SK-N-SH (cell line): ENCODE results near the gene XPA. TPM values are rescaled to one million over a fixed set of nuclear protein-coding genes. Genes with fewer than 3 reads are reported as not detected.

ENCODE experiments used
- CTCF ChIA-PET: fragments of 300-600, 350-600 bp; formaldehyde crosslinking; extraction: SDS; loops from one replicate; lab custom pipeline; 2021; lab: Yijun Ruan, JAX
- POLR2A ChIA-PET: fragments of 350-600 bp; sonication (Branson Sonifier 250); formaldehyde crosslinking; extraction: SDS; loops from one replicate; lab custom pipeline; 2020; ENCODE audit warnings: antibody characterized with exemption, inconsistent platforms; lab: Yijun Ruan, JAX
- DNase-seq: peaks from one replicate; pipeline ENCODE4 v3.0.0; 2012
- H2AFZ ChIP-seq: fragments of 200-600 bp; sonication (generic); 2 replicates; pipeline ENCODE4 v1.8.1; 2016; ENCODE audit warnings: antibody characterized with exemption, mild to moderate bottlenecking, low read depth
- H3F3A ChIP-seq: fragments of 200-600 bp; sonication (generic); replicated peaks from 2 replicates; pipeline ENCODE3; 2016; ENCODE audit warnings: antibody characterized with exemption, mild to moderate bottlenecking; ENCODE audit not compliant: insufficient read depth
- H3K27ac ChIP-seq, 2 experiments: fragments of 200-500 bp in 1 of 2; fragments of 200-600 bp in 1 of 2; sonication (Bioruptor generic) in 1 of 2; sonication (generic), shearing (Covaris generic) in 1 of 2; 2 replicates each; pipeline versions ENCODE4 v1.5.1 to v1.6.1; 2014 to 2016; ENCODE audit warnings: low read depth in 2 of 2, inconsistent platforms in 1 of 2, low read length in 1 of 2, mild to moderate bottlenecking in 1 of 2, mixed read lengths in 1 of 2
- H3K27me3 ChIP-seq: fragments of 200-600 bp; sonication (generic), shearing (Covaris generic); 2 replicates; pipeline ENCODE4 v1.6.1; 2016; ENCODE audit warnings: mixed run types; ENCODE audit not compliant: insufficient read depth
- H3K36me3 ChIP-seq, 2 experiments: fragments of 200-500 bp in 1 of 2; fragments of 200-600 bp in 1 of 2; sonication (Bioruptor generic) in 1 of 2; sonication (generic) in 1 of 2; replicated peaks in 1 of 2; 2 replicates each; pipeline versions ENCODE3 to v1.5.1; 2014 to 2016; ENCODE audit warnings: low read length in 1 of 2, mild to moderate bottlenecking in 1 of 2; ENCODE audit not compliant: insufficient read depth in 2 of 2, control insufficient read depth in 1 of 2
- H3K4me1 ChIP-seq, 2 experiments: fragments of 200-500 bp in 1 of 2; fragments of 200-600 bp in 1 of 2; sonication (Bioruptor generic) in 1 of 2; sonication (generic), shearing (Covaris generic) in 1 of 2; 2 replicates each; pipeline versions ENCODE4 v1.5.1 to v1.6.1; 2014 to 2016; ENCODE audit warnings: low read depth in 1 of 2, low read length in 1 of 2, mixed run types in 1 of 2; ENCODE audit not compliant: insufficient read depth in 2 of 2, control insufficient read depth in 1 of 2
- H3K4me2 ChIP-seq: fragments of 200-600 bp; sonication (generic), shearing (Covaris generic); 2 replicates; pipeline ENCODE4 v1.6.1; 2017; ENCODE audit warnings: mixed run types
- H3K4me3 ChIP-seq, 2 experiments: fragments of 200-500 bp in 1 of 2; fragments of 200-600 bp in 1 of 2; sonication (Bioruptor generic) in 1 of 2; sonication (generic), shearing (Covaris generic) in 1 of 2; 2 replicates each; pipeline versions ENCODE4 v1.5.1 to v1.8.1; 2014 to 2016; ENCODE audit warnings: low read depth in 2 of 2, inconsistent platforms in 1 of 2, low read length in 1 of 2, mild to moderate bottlenecking in 1 of 2, mixed read lengths in 1 of 2, moderate library complexity in 1 of 2
- H3K79me2 ChIP-seq: fragments of 200-600 bp; sonication (generic); 2 replicates; pipeline ENCODE4 v1.8.1; 2017; ENCODE audit warnings: mild to moderate bottlenecking; ENCODE audit not compliant: insufficient read depth
- H3K9ac ChIP-seq: fragments of 200-600 bp; sonication (generic); 2 replicates; pipeline ENCODE4 v1.6.1; 2017; ENCODE audit warnings: mixed run types
- H3K9me2 ChIP-seq: fragments of 200-600 bp; sonication (generic); 2 replicates; pipeline ENCODE4 v1.6.1; 2017; ENCODE audit warnings: mixed run types
- H3K9me3 ChIP-seq: fragments of 200-600 bp; sonication (generic); 2 replicates; pipeline ENCODE4 v1.6.1; 2017; ENCODE audit warnings: mixed run types, mild to moderate bottlenecking, moderate library complexity
- H4K20me1 ChIP-seq: fragments of 200-600 bp; sonication (generic); 2 replicates; pipeline ENCODE4 v1.6.1; 2017; ENCODE audit warnings: mild to moderate bottlenecking, mixed run types; ENCODE audit not compliant: insufficient read depth
- EP300 ChIP-seq, 2 experiments: IDR thresholded peaks; 2 replicates each; pipeline versions ENCODE4 v1.4.0 to v1.6.1; 2012; ENCODE audit warnings: borderline replicate concordance in 1 of 2, low read depth in 1 of 2, low read length in 1 of 2
- MXI1 ChIP-seq: IDR thresholded peaks from 2 replicates; pipeline ENCODE4 v1.6.1; 2012; ENCODE audit warnings: mild to moderate bottlenecking, low read depth, low read length, improper control_type of control experiment
- NRF1 ChIP-seq: IDR thresholded peaks from 2 replicates; pipeline ENCODE4 v1.6.1; 2012; ENCODE audit warnings: low read depth, mild to moderate bottlenecking, low read length
- POLR2AphosphoS5 ChIP-seq: IDR thresholded peaks from 2 replicates; pipeline ENCODE4 v1.6.1; 2012; ENCODE audit warnings: low read depth, low read length
- RFX5 ChIP-seq: IDR thresholded peaks from 2 replicates; pipeline ENCODE4 v1.6.1; 2012; ENCODE audit warnings: mild to moderate bottlenecking, improper control_type of control experiment, low read length
- SIN3A ChIP-seq: IDR thresholded peaks from 2 replicates; pipeline ENCODE4 v1.6.1; 2012; ENCODE audit warnings: low read depth, mild to moderate bottlenecking, low read length, moderate library complexity, borderline replicate concordance
- SMC3 ChIP-seq: IDR thresholded peaks from 2 replicates; pipeline ENCODE4 v1.6.1; 2012; ENCODE audit warnings: low read depth, low read length, improper control_type of control experiment
- TCF12 ChIP-seq: IDR thresholded peaks from 2 replicates; pipeline ENCODE4 v1.4.0; 2012
- TEAD4 ChIP-seq: IDR thresholded peaks from 2 replicates; pipeline ENCODE4 v1.4.0; 2012; ENCODE audit warnings: mild to moderate bottlenecking, borderline replicate concordance; ENCODE audit not compliant: insufficient read depth
- WGBS: methylation state at CpG from one replicate; pipeline ENCODE4 v1.1.6; 2017; ENCODE audit warnings: low lambda C conversion rate; 5-methylcytosine and 5-hydroxymethylcytosine counted together
- polyA plus RNA-seq, 3 experiments: library from polyadenylated mRNA; depleted of rRNA; stranded (reverse); fragments of >200 nt; gene quantifications; 2 replicates each; pipeline ENCODE4 v1.2.3, GENCODE V29; 2012
- TF ChIP-seq, protein P1 (sequence below): IDR thresholded peaks from 2 replicates; pipeline ENCODE4 v1.4.0; 2012; ENCODE audit warnings: low read depth
- TF ChIP-seq, protein P2 (sequence below): IDR thresholded peaks from 2 replicates; pipeline ENCODE4 v1.6.1; 2012; ENCODE audit warnings: mild to moderate bottlenecking, low read depth, low read length, moderate library complexity
- TF ChIP-seq, protein P3 (sequence below): fragments of 150-350 bp; IDR thresholded peaks from 2 replicates; pipeline ENCODE4 v1.6.1; 2016; ENCODE audit warnings: mild to moderate bottlenecking, low read depth, low read length
- TF ChIP-seq, protein P4 (sequence below): IDR thresholded peaks from 2 replicates; pipeline ENCODE4 v1.4.0; 2012; ENCODE audit warnings: low read depth, borderline replicate concordance
- TF ChIP-seq, protein P5 (sequence below): IDR thresholded peaks from 2 replicates; pipeline ENCODE4 v1.4.0; 2012; ENCODE audit warnings: low read depth, borderline replicate concordance

Gene XPA
- polyA plus RNA-seq, 1 of the 3 experiments (the other 2 are of a cell fraction): 3.3 TPM

DNA sequence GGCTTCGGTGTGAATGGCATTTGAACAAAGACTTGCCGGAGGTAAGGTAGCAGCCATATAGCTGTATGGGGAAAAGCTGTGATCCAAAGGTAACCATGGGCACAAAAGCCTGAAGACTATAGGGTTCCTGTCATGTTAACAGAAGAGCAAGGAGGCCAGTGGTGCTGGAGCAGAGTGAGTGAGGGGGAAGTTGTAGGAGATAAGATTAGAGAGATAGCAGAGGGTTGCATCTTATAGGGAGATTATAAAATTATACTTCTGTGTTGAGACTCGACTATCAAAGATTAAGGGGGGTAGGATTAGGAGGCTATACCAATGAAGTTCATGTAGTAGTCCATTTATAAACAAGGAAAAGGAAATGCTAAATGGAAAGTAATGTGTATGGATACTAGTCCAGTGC, 60.2 kb downstream of the XPA start (continued):
- TF ChIP-seq, protein P1, sequence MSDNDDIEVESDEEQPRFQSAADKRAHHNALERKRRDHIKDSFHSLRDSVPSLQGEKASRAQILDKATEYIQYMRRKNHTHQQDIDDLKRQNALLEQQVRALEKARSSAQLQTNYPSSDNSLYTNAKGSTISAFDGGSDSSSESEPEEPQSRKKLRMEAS: no peak

DNA sequence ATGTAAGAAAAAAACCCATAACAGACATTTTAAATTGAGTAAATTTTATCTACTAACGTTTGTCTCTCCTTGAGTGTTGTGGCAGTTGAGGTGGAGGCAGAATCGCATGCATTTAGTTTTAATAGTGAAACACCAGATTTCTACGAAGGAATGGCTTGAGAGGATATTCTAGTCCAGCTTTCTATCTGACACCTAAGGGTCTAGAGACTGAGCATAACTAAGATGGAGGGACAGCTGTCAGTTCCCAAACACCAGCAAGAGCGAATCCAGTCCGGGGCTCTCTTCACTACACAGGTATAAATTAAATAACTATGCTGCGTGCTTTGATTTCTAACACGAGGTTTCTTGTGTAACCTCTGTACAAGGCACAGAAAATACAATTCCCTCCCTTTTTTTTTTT, 62.1 kb downstream of the XPA start:
- DNase-seq: no peak
- no peaks in the 10 kb centered on the region for H3K9me2 ChIP-seq
- H3K9me3 ChIP-seq: no peaks in the 10 kb centered on the region
- POLR2A ChIA-PET: no interaction called here
- no peak overlapping the region for H2AFZ ChIP-seq
- peaks cover 83% of the 10 kb centered on the region for H3K79me2 ChIP-seq
- CTCF ChIA-PET: interaction anchor here (1.0 to 2.6 kb wide), 2 partner anchors 36 to 134 kb away, joined by 3 to 7 read pairs; partner anchors contain the start of gene TMOD1
- TF ChIP-seq, protein P2, sequence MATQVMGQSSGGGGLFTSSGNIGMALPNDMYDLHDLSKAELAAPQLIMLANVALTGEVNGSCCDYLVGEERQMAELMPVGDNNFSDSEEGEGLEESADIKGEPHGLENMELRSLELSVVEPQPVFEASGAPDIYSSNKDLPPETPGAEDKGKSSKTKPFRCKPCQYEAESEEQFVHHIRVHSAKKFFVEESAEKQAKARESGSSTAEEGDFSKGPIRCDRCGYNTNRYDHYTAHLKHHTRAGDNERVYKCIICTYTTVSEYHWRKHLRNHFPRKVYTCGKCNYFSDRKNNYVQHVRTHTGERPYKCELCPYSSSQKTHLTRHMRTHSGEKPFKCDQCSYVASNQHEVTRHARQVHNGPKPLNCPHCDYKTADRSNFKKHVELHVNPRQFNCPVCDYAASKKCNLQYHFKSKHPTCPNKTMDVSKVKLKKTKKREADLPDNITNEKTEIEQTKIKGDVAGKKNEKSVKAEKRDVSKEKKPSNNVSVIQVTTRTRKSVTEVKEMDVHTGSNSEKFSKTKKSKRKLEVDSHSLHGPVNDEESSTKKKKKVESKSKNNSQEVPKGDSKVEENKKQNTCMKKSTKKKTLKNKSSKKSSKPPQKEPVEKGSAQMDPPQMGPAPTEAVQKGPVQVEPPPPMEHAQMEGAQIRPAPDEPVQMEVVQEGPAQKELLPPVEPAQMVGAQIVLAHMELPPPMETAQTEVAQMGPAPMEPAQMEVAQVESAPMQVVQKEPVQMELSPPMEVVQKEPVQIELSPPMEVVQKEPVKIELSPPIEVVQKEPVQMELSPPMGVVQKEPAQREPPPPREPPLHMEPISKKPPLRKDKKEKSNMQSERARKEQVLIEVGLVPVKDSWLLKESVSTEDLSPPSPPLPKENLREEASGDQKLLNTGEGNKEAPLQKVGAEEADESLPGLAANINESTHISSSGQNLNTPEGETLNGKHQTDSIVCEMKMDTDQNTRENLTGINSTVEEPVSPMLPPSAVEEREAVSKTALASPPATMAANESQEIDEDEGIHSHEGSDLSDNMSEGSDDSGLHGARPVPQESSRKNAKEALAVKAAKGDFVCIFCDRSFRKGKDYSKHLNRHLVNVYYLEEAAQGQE: no peak
- peaks cover 5 to 24% of the 10 kb centered on the region in 2 experiments for H3K36me3 ChIP-seq
- peaks cover 20% of the 10 kb centered on the region for H3F3A ChIP-seq
- H3K4me2 ChIP-seq: peak overlapping the region; percentile 95
- no peaks in the 10 kb centered on the region for H3K27me3 ChIP-seq
- peak overlapping the region; percentile 11 to 99; a peak in 2 of 4 replicates for H3K27ac ChIP-seq
- 47% methylated on average over 7 of the region's 7 CpGs for WGBS
- peaks cover 32% of the 10 kb centered on the region for H4K20me1 ChIP-seq
- peak overlapping the region; percentile 98; the same call in 1 of the 2 replicates for H3K9ac ChIP-seq
- H3K4me1 ChIP-seq: peaks cover 20 to 23% of the 10 kb centered on the region in 2 experiments; a peak in 3 of 4 replicates
- H3K4me3 ChIP-seq: peak overlapping the region; percentile 92 to 99

DNA sequence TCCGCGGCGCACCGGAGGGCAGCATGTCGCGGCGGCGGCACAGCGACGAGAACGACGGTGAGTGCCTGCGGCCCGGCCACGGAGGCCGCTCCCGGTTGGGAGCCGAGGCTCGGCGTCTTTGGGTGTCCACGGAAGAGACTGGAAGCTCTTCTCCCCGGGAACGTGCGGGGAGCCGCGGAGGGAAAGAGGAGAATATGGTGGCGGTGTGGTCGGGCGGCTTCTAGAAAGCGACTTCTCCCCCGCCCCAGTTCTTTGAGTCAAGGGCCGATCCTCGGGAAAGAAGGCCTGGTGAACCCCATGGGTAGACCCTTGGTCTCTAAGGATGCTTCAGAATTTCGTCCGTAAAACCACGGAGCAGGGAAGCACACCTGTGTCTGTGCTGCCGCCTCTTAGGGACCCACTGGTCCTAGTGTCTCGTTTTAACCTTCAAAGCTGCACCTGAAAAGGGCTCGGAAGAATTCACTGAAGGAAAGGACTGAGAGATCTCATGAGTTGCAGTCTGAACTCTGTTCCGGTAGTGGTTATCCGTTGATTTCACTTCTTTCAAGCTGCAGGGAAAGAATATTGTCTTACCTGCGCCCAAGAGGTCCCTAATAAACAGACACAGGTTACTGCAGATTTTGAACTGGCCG, 63.2 kb downstream of the XPA start:
- Histone ChIP-seq H3K79me2 (peaks cover 81% of the 10 kb centered on the region), H3K9me3 (no peaks in the 10 kb centered on the region), H4K20me1 (peaks cover 21% of the 10 kb centered on the region), H3K27ac (peak overlapping the region; percentile 99 to 100), H3F3A (peaks cover 20% of the 10 kb centered on the region), H3K27me3 (no peaks in the 10 kb centered on the region), H3K4me1 (peaks cover 20 to 23% of the 10 kb centered on the region in 2 experiments; a peak in 3 of 4 replicates), H3K36me3 (peaks cover 5 to 16% of the 10 kb centered on the region in 2 experiments), H3K9me2 (no peaks in the 10 kb centered on the region), H2AFZ (peak overlapping the region; percentile 29; the same call in 1 of the 2 replicates), H3K4me2 (peak overlapping the region; percentile 95), H3K9ac (peak overlapping the region; percentile 98), H3K4me3 (peak overlapping the region; percentile 92 to 99)
- 0% methylated on average over 30 of the region's 43 CpGs for WGBS
- ChIA-PET CTCF (interaction anchor here (0.8 to 6.6 kb wide), 7 partner anchors 9 to 165 kb away, joined by 3 to 41 read pairs (median 7); partner anchors contain the start of gene TMOD1), POLR2A (interaction anchor here (0.6 to 1.9 kb wide), 12 partner anchors 9 to 622 kb away, joined by 3 to 10 read pairs (median 6); partner anchors contain the start of genes ANP32B, TBC1D2, TMOD1 and TRMO)
- no peak for DNase-seq
- TF ChIP-seq RFX5 (no peak), TEAD4 (no peak), SMC3 (no peak), MXI1 (no peak; the same call in 1 of the 2 replicates), SIN3A (no peak), EP300 (IDR thresholded peaks at IDR 0.05; ENCODE audit: borderline replicate concordance in 1 of 2, low read depth in 1 of 2, low read length in 1 of 2) (no peak), POLR2AphosphoS5 (no peak), TCF12 (no peak), NRF1 (no peak)
- TF ChIP-seq, protein P3, sequence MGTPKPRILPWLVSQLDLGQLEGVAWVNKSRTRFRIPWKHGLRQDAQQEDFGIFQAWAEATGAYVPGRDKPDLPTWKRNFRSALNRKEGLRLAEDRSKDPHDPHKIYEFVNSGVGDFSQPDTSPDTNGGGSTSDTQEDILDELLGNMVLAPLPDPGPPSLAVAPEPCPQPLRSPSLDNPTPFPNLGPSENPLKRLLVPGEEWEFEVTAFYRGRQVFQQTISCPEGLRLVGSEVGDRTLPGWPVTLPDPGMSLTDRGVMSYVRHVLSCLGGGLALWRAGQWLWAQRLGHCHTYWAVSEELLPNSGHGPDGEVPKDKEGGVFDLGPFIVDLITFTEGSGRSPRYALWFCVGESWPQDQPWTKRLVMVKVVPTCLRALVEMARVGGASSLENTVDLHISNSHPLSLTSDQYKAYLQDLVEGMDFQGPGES: no peak
- TF ChIP-seq, protein P4, sequence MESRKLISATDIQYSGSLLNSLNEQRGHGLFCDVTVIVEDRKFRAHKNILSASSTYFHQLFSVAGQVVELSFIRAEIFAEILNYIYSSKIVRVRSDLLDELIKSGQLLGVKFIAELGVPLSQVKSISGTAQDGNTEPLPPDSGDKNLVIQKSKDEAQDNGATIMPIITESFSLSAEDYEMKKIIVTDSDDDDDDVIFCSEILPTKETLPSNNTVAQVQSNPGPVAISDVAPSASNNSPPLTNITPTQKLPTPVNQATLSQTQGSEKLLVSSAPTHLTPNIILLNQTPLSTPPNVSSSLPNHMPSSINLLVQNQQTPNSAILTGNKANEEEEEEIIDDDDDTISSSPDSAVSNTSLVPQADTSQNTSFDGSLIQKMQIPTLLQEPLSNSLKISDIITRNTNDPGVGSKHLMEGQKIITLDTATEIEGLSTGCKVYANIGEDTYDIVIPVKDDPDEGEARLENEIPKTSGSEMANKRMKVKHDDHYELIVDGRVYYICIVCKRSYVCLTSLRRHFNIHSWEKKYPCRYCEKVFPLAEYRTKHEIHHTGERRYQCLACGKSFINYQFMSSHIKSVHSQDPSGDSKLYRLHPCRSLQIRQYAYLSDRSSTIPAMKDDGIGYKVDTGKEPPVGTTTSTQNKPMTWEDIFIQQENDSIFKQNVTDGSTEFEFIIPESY: no peak
- TF ChIP-seq, protein P5, sequence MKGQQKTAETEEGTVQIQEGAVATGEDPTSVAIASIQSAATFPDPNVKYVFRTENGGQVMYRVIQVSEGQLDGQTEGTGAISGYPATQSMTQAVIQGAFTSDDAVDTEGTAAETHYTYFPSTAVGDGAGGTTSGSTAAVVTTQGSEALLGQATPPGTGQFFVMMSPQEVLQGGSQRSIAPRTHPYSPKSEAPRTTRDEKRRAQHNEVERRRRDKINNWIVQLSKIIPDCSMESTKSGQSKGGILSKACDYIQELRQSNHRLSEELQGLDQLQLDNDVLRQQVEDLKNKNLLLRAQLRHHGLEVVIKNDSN: no peak
